GM12878 (cell line): ENCODE data around the gene TMEM209. TPM values are rescaled to one million over a fixed set of nuclear protein-coding genes. Genes with fewer than 3 reads are reported as not detected.
A peak's percentile ranks its signal among the peaks of the same experiment; 100 is the strongest.

ENCODE experiments used
- ATAC-seq: fragments of 200-7000 bp; cut with Tn5 transposase; 3 replicates; pipeline ENCODE4 v1.9.1; 2020; ENCODE audit warnings: mild to moderate bottlenecking, moderate library complexity
- BruUV-seq: library from RNA; stranded (reverse); fragments of 400-500 nt; replicated peaks from 2 replicates; lab custom pipeline; 2021; lab: Mats Ljungman, UMichigan
- CTCF ChIA-PET: fragments of 300-600 bp; sonication (Branson Sonifier 250); formaldehyde crosslinking; extraction: SDS; loops from one replicate; lab custom pipeline; 2021; ENCODE audit warnings: inconsistent platforms; lab: Yijun Ruan, JAX
- POLR2A ChIA-PET: fragments of 350-600 bp; formaldehyde crosslinking; extraction: SDS; loops from one replicate; lab custom pipeline; 2021; ENCODE audit warnings: inconsistent platforms; lab: Charles Lee
- RAD21 ChIA-PET: fragments of 300-600 bp; sonication (Branson Sonifier 250); formaldehyde crosslinking; loops from one replicate; lab custom pipeline; 2023; ENCODE audit warnings: antibody characterized with exemption; ENCODE audit not compliant: unreplicated experiment; lab: Charles Lee
- SMC1A ChIA-PET: fragments of 300-600 bp; sonication (Branson Sonifier 250); formaldehyde crosslinking; loops from one replicate; lab custom pipeline; 2023; ENCODE audit not compliant: unreplicated experiment, uncharacterized antibody; lab: Charles Lee
- DNase-seq: peaks from one replicate; pipeline ENCODE4 v3.0.0-alpha.2; 2011; ENCODE audit warnings: low read depth, low spot score
- FAIRE-seq: peaks from 3 replicates; lab custom pipeline; 2011; peaks lifted over from hg19 to GRCh38; lab: Jason Lieb, UNC
- H2AFZ ChIP-seq: 2 replicates; pipeline ENCODE4 v1.6.0; 2011; ENCODE audit warnings: low read depth, low read length, control low read depth; ENCODE audit not compliant: control insufficient read depth
- H3K27ac ChIP-seq: 2 replicates; pipeline ENCODE4 v1.5.1; 2011; ENCODE audit warnings: control low read depth; ENCODE audit not compliant: control insufficient read depth, insufficient read depth
- H3K27me3 ChIP-seq, 2 experiments: replicated peaks in 1 of 2; 2 replicates each; pipeline versions ENCODE4 v1.6.0 to v1.6.1; 2011; ENCODE audit warnings: low read length in 1 of 2; ENCODE audit not compliant: control insufficient read depth in 2 of 2, insufficient read depth in 2 of 2
- H3K36me3 ChIP-seq, 2 experiments: 2 replicates each; pipeline ENCODE4 v1.5.1; 2011; ENCODE audit warnings: low read length in 1 of 2; ENCODE audit not compliant: control insufficient read depth in 2 of 2, insufficient read depth in 2 of 2
- H3K4me1 ChIP-seq: 2 replicates; pipeline ENCODE4 v1.6.1; 2011; ENCODE audit warnings: mild to moderate bottlenecking, low read length, moderate library complexity, mixed read lengths; ENCODE audit not compliant: control insufficient read depth, insufficient read depth
- H3K4me2 ChIP-seq: 2 replicates; pipeline ENCODE4 v1.6.0; 2011; ENCODE audit warnings: control low read depth; ENCODE audit not compliant: control insufficient read depth, insufficient read depth
- H3K4me3 ChIP-seq: fragments of 200-600 bp; sonication (generic); 2 replicates; pipeline ENCODE4 v1.5.1; 2016
- H3K79me2 ChIP-seq: 2 replicates; pipeline ENCODE4 v1.6.0; 2011; ENCODE audit warnings: low read length; ENCODE audit not compliant: control insufficient read depth, insufficient read depth
- H3K9ac ChIP-seq: 2 replicates; pipeline ENCODE4 v1.8.0; 2011; ENCODE audit warnings: low read length, control low read depth, mixed read lengths; ENCODE audit not compliant: control insufficient read depth, insufficient read depth
- H3K9me3 ChIP-seq: replicated peaks from 3 replicates; pipeline ENCODE4 v1.5.1; 2011; ENCODE audit warnings: mild to moderate bottlenecking, low read length; ENCODE audit not compliant: control insufficient read depth, insufficient read depth
- H4K20me1 ChIP-seq: 2 replicates; pipeline ENCODE4 v1.6.0; 2011; ENCODE audit not compliant: control insufficient read depth, insufficient read depth
- FOXM1 ChIP-seq: IDR thresholded peaks from 2 replicates; pipeline ENCODE4 v1.6.1; 2012; ENCODE audit warnings: low read depth, mild to moderate bottlenecking, inconsistent platforms, low read length, moderate library complexity
- HCFC1 ChIP-seq: fragments of 150-350 bp; IDR thresholded peaks from 2 replicates; pipeline ENCODE4 v1.6.1; 2014; ENCODE audit warnings: low read length
- JUNB ChIP-seq: IDR thresholded peaks from 2 replicates; pipeline ENCODE4 v1.6.1; 2016; ENCODE audit warnings: antibody characterized with exemption, mild to moderate bottlenecking
- MTA2 ChIP-seq: fragments of 450-650 bp; IDR thresholded peaks from 2 replicates; pipeline ENCODE4 v1.6.1; 2016; ENCODE audit warnings: low read depth, mild to moderate bottlenecking, moderate library complexity
- RUNX3 ChIP-seq: IDR thresholded peaks from 2 replicates; pipeline ENCODE4 v1.6.1; 2012; ENCODE audit warnings: low read length, inconsistent platforms
- WGBS: methylation state at CpG from one replicate; pipeline ENCODE4 v1.1.6; 2016; ENCODE audit warnings: low lambda C conversion rate; ENCODE audit not compliant: insufficient replicate concordance, insufficient coverage; ENCODE audit errors: missing lambda C conversion rate; 5-methylcytosine and 5-hydroxymethylcytosine counted together
- in situ Hi-C: fragments of 300-500 bp; cut with MboI; formaldehyde crosslinking; loops from 9 replicates; pipeline ENCODE4 v1.14.3; 2018; ENCODE audit warnings: mixed read lengths
- intact Hi-C: fragments of 100-400 bp; cut with micrococcal nuclease; formaldehyde crosslinking; loops from one replicate; pipeline ENCODE4 v1.14.2; 2022; ENCODE audit not compliant: unreplicated experiment
- polyA plus RNA-seq, 11 experiments: library from polyadenylated mRNA; depleted of rRNA in 4 of 11; unstranded in 6 of 11; stranded (reverse) in 5 of 11; fragments of >200 nt; fragmentation: Nextera tagmentation in 4 of 11; fragmentation: Illumina TruSeq in 1 of 11; extraction: Ambion mirVana in 4 of 11; extraction: Trizol in 1 of 11; gene quantifications; 1 replicate in 1 of 11; 2 replicates in 10 of 11; pipeline versions ENCODE4 v1.2.1 to v1.2.3, GENCODE V29; 2011 to 2016; ENCODE audit warnings: inconsistent platforms in 2 of 11, missing spikeins in 2 of 11, low read depth in 1 of 11
- total RNA-seq, 4 experiments: library from RNA; depleted of rRNA in 3 of 4; stranded (reverse); fragments of >200 nt in 3 of 4; fragmentation: Illumina TruSeq in 1 of 4; extraction: Trizol in 1 of 4; gene quantifications; 2 replicates each; pipeline versions ENCODE4 v1.2.1 to v1.2.3, GENCODE V29; 2013 to 2021

Gene TMEM209
- total and polyA plus RNA-seq, 10 of the 15 experiments (the other 5 are each of a cell fraction or from before 2014, with no cell fraction given) = 22.1 to 41.2 (median 35.1) TPM

DNA sequence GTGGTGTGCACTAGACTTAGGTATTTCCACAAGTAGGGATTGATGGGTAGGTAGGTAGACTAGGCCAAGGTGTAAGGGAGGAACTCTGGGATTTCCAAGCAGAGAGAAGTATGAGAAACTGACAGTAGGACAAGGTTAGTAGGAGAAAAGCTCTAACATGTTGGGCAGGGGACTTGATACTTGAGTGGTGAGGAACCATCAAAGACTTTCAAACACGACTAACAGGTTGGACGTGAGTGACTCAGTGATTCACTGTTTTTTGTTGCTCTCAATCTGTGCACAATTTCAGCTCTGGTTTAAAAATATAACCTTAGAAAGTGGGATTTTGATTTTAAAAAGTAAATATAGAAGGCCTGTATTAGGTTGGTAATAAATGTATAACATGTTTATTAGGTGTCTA lies 90.4 kb downstream of the TMEM209 start:
- CTCF ChIA-PET = interaction anchor here (0.8 to 2.3 kb wide), 5 partner anchors 13 to 43 kb away, joined by 4 to 9 read pairs (median 6); no protein-coding TSS in a partner anchor
- H3K27ac ChIP-seq = peak overlapping the region; percentile 59; the same call in 1 of the 2 replicates
- H3K9me3 ChIP-seq = no peaks in the 10 kb centered on the region
- FAIRE-seq = no peak
- POLR2A ChIA-PET = interaction anchor here (1.0 kb wide), 1 partner anchor 12 kb away, joined by 12 read pairs; no protein-coding TSS in a partner anchor
- H3K4me1 ChIP-seq = peaks cover 32% of the 10 kb centered on the region
- in situ Hi-C loops (no loop called here), intact Hi-C loops (loop anchor here (2.0 kb wide), 1 partner anchor 42 kb away; no protein-coding TSS in a partner anchor)
- no peaks in the 10 kb centered on the region for H3K79me2 ChIP-seq
- no peak overlapping the region for H3K4me3 ChIP-seq
- no peak overlapping the region for H3K9ac ChIP-seq
- H3K27me3 ChIP-seq = no peaks in the 10 kb centered on the region
- H3K36me3 ChIP-seq = no peaks in the 10 kb centered on the region
- no TSS peak for BruUV-seq
- no peaks in the 10 kb centered on the region for H4K20me1 ChIP-seq
- H2AFZ ChIP-seq = no peak overlapping the region
- ATAC-seq = no peak
- RAD21 ChIA-PET = interaction anchor here (0.6 to 1.1 kb wide), 3 partner anchors 18 to 53 kb away, joined by 3 to 6 read pairs (median 3); no protein-coding TSS in a partner anchor
- no peak for DNase-seq
- no peak overlapping the region for H3K4me2 ChIP-seq
- SMC1A ChIA-PET = interaction anchor here (0.9 to 2.2 kb wide), 8 partner anchors 13 to 90 kb away, joined by 3 to 7 read pairs (median 4); partner anchors contain the start of gene TMEM209
- TF ChIP-seq MTA2 (0 out of 2 replicates have a peak, but pooled peaks have one; percentile 9), JUNB (no peak), RUNX3 (no peak), HCFC1 (no peak), FOXM1 (no peak)
- TF ChIP-seq, all 136 proteins: peak for 1
- WGBS = 90% methylated on average over 2 of the region's 2 CpGs

Other genes starting within 250 kb of the TMEM209 start
Only the 7 nearest of the 8 such genes appear.
- gene ZC3HC1, start 154.0 kb downstream of the TMEM209 start, total RNA-seq (2014; rRNA removed) = 25.0 and 29.2 TPM in 2 replicates
- gene ZC3HC1, start 154.0 kb downstream of the TMEM209 start, total RNA-seq (2014; rRNA removed; fragmentation: Illumina TruSeq; extraction: Trizol) = 18.5 and 19.2 TPM in 2 replicates
- gene ZC3HC1, start 154.0 kb downstream of the TMEM209 start, total RNA-seq (2021) = 22.3 and 22.8 TPM in 2 replicates
- gene ZC3HC1, start 154.0 kb downstream of the TMEM209 start, polyA plus RNA-seq (2011; rRNA removed) = 23.5 and 28.0 TPM in 2 replicates
- 22.1 and 28.1 TPM in 2 replicates for gene ZC3HC1, start 154.0 kb downstream of the TMEM209 start, polyA plus RNA-seq (2014; fragmentation: Illumina TruSeq; extraction: Trizol)
- gene ZC3HC1, start 154.0 kb downstream of the TMEM209 start, polyA plus RNA-seq (2014; fragmentation: Nextera tagmentation; extraction: Ambion mirVana) = 10 to 100 TPM; 44.8 to 54.7 TPM
- gene ZC3HC1, start 154.0 kb downstream of the TMEM209 start, polyA plus RNA-seq (2014; rRNA removed) = 19.3 and 22.2 TPM in 2 replicates
- gene ZC3HC1, start 154.0 kb downstream of the TMEM209 start, polyA plus RNA-seq (2016; fragmentation: Nextera tagmentation; extraction: Ambion mirVana) = 10 to 100 TPM; 36.4 to 39.6 TPM
- 9.8 and 10.8 TPM in 2 replicates for gene KLHDC10, start 134.9 kb downstream of the TMEM209 start, total RNA-seq (2014; rRNA removed)
- 8.2 and 9.0 TPM in 2 replicates for gene KLHDC10, start 134.9 kb downstream of the TMEM209 start, total RNA-seq (2014; rRNA removed; fragmentation: Illumina TruSeq; extraction: Trizol)
- gene KLHDC10, start 134.9 kb downstream of the TMEM209 start, total RNA-seq (2021) = 12.9 and 15.4 TPM in 2 replicates
- 20.6 and 22.9 TPM in 2 replicates for gene KLHDC10, start 134.9 kb downstream of the TMEM209 start, polyA plus RNA-seq (2011; rRNA removed)
- 12.0 and 15.2 TPM in 2 replicates for gene KLHDC10, start 134.9 kb downstream of the TMEM209 start, polyA plus RNA-seq (2014; fragmentation: Illumina TruSeq; extraction: Trizol)
- gene KLHDC10, start 134.9 kb downstream of the TMEM209 start, polyA plus RNA-seq (2014; fragmentation: Nextera tagmentation; extraction: Ambion mirVana) = 1 to 10 TPM; 2.9 to 3.2 TPM
- 8.9 and 15.2 TPM in 2 replicates for gene KLHDC10, start 134.9 kb downstream of the TMEM209 start, polyA plus RNA-seq (2014; rRNA removed)
- gene KLHDC10, start 134.9 kb downstream of the TMEM209 start, polyA plus RNA-seq (2016; fragmentation: Nextera tagmentation; extraction: Ambion mirVana) = 1 to 10 TPM; 3.5 to 4.3 TPM
- gene SSMEM1, start 2.5 kb upstream of the TMEM209 start, total RNA-seq (2014; rRNA removed) = not detected in 2 replicates
- gene SSMEM1, start 2.5 kb upstream of the TMEM209 start, total RNA-seq (2014; rRNA removed; fragmentation: Illumina TruSeq; extraction: Trizol) = not detected in 2 replicates
- gene SSMEM1, start 2.5 kb upstream of the TMEM209 start, total RNA-seq (2021) = not detected in 2 replicates
- gene SSMEM1, start 2.5 kb upstream of the TMEM209 start, polyA plus RNA-seq (2011; rRNA removed) = not detected in 2 replicates
- not detected in 2 replicates for gene SSMEM1, start 2.5 kb upstream of the TMEM209 start, polyA plus RNA-seq (2014; fragmentation: Illumina TruSeq; extraction: Trizol)
- not detected for gene SSMEM1, start 2.5 kb upstream of the TMEM209 start, polyA plus RNA-seq (2014; fragmentation: Nextera tagmentation; extraction: Ambion mirVana)
- gene SSMEM1, start 2.5 kb upstream of the TMEM209 start, polyA plus RNA-seq (2014; rRNA removed) = not detected in 2 replicates
- gene SSMEM1, start 2.5 kb upstream of the TMEM209 start, polyA plus RNA-seq (2016; fragmentation: Nextera tagmentation; extraction: Ambion mirVana) = not detected
- gene CPA2, start 61.5 kb upstream of the TMEM209 start, total RNA-seq (2014; rRNA removed) = not detected in 2 replicates
- gene CPA2, start 61.5 kb upstream of the TMEM209 start, total RNA-seq (2014; rRNA removed; fragmentation: Illumina TruSeq; extraction: Trizol) = not detected in 2 replicates
- gene CPA2, start 61.5 kb upstream of the TMEM209 start, total RNA-seq (2021) = 1.4 and 1.9 TPM in 2 replicates
- not detected in 2 replicates for gene CPA2, start 61.5 kb upstream of the TMEM209 start, polyA plus RNA-seq (2011; rRNA removed)
- 0.04 TPM in 1 of 2 replicates, not detected in the other for gene CPA2, start 61.5 kb upstream of the TMEM209 start, polyA plus RNA-seq (2014; fragmentation: Illumina TruSeq; extraction: Trizol)
- gene CPA2, start 61.5 kb upstream of the TMEM209 start, polyA plus RNA-seq (2014; fragmentation: Nextera tagmentation; extraction: Ambion mirVana) = not detected
- gene CPA2, start 61.5 kb upstream of the TMEM209 start, polyA plus RNA-seq (2014; rRNA removed) = not detected in 2 replicates
- not detected for gene CPA2, start 61.5 kb upstream of the TMEM209 start, polyA plus RNA-seq (2016; fragmentation: Nextera tagmentation; extraction: Ambion mirVana)
- gene CPA4, start 87.8 kb upstream of the TMEM209 start, total RNA-seq (2014; rRNA removed) = 0.06 and 0.33 TPM in 2 replicates
- 0.09 and 0.13 TPM in 2 replicates for gene CPA4, start 87.8 kb upstream of the TMEM209 start, total RNA-seq (2014; rRNA removed; fragmentation: Illumina TruSeq; extraction: Trizol)
- gene CPA4, start 87.8 kb upstream of the TMEM209 start, total RNA-seq (2021) = 0.18 and 0.37 TPM in 2 replicates
- 0.16 and 0.20 TPM in 2 replicates for gene CPA4, start 87.8 kb upstream of the TMEM209 start, polyA plus RNA-seq (2011; rRNA removed)
- 0.15 and 1.5 TPM in 2 replicates for gene CPA4, start 87.8 kb upstream of the TMEM209 start, polyA plus RNA-seq (2014; fragmentation: Illumina TruSeq; extraction: Trizol)
- gene CPA4, start 87.8 kb upstream of the TMEM209 start, polyA plus RNA-seq (2014; fragmentation: Nextera tagmentation; extraction: Ambion mirVana) = under 1 TPM; 0.05 to 0.21 TPM
- 0.13 and 0.35 TPM in 2 replicates for gene CPA4, start 87.8 kb upstream of the TMEM209 start, polyA plus RNA-seq (2014; rRNA removed)
- gene CPA4, start 87.8 kb upstream of the TMEM209 start, polyA plus RNA-seq (2016; fragmentation: Nextera tagmentation; extraction: Ambion mirVana) = under 1 TPM in 1 of 2 experiments, not detected in 1; 0.20 TPM
- 0.17 TPM in 1 of 2 replicates, not detected in the other for gene CPA5, start 139.4 kb upstream of the TMEM209 start, total RNA-seq (2014; rRNA removed)
- 0.09 and 0.28 TPM in 2 replicates for gene CPA5, start 139.4 kb upstream of the TMEM209 start, total RNA-seq (2014; rRNA removed; fragmentation: Illumina TruSeq; extraction: Trizol)
- gene CPA5, start 139.4 kb upstream of the TMEM209 start, total RNA-seq (2021) = 0.29 and 0.49 TPM in 2 replicates
- gene CPA5, start 139.4 kb upstream of the TMEM209 start, polyA plus RNA-seq (2011; rRNA removed) = 0.22 and 0.52 TPM in 2 replicates
- gene CPA5, start 139.4 kb upstream of the TMEM209 start, polyA plus RNA-seq (2014; fragmentation: Illumina TruSeq; extraction: Trizol) = 0.06 and 0.21 TPM in 2 replicates
- under 1 TPM; 0.40 to 0.45 TPM for gene CPA5, start 139.4 kb upstream of the TMEM209 start, polyA plus RNA-seq (2014; fragmentation: Nextera tagmentation; extraction: Ambion mirVana)
- gene CPA5, start 139.4 kb upstream of the TMEM209 start, polyA plus RNA-seq (2014; rRNA removed) = 0.10 TPM in 1 of 2 replicates, not detected in the other
- gene CPA5, start 139.4 kb upstream of the TMEM209 start, polyA plus RNA-seq (2016; fragmentation: Nextera tagmentation; extraction: Ambion mirVana) = not detected
- gene CPA1, start 175.1 kb upstream of the TMEM209 start, total RNA-seq (2014; rRNA removed) = not detected in 2 replicates
- gene CPA1, start 175.1 kb upstream of the TMEM209 start, total RNA-seq (2014; rRNA removed; fragmentation: Illumina TruSeq; extraction: Trizol) = not detected in 2 replicates
- gene CPA1, start 175.1 kb upstream of the TMEM209 start, total RNA-seq (2021) = 8.0 and 11.9 TPM in 2 replicates
- not detected in 2 replicates for gene CPA1, start 175.1 kb upstream of the TMEM209 start, polyA plus RNA-seq (2011; rRNA removed)
- gene CPA1, start 175.1 kb upstream of the TMEM209 start, polyA plus RNA-seq (2014; fragmentation: Illumina TruSeq; extraction: Trizol) = not detected in 2 replicates
- not detected for gene CPA1, start 175.1 kb upstream of the TMEM209 start, polyA plus RNA-seq (2014; fragmentation: Nextera tagmentation; extraction: Ambion mirVana)
- gene CPA1, start 175.1 kb upstream of the TMEM209 start, polyA plus RNA-seq (2014; rRNA removed) = not detected in 2 replicates
- gene CPA1, start 175.1 kb upstream of the TMEM209 start, polyA plus RNA-seq (2016; fragmentation: Nextera tagmentation; extraction: Ambion mirVana) = not detected